Ovary (tissue), 3 donors: ENCODE data around the gene CTBP2.

ENCODE experiments used
- CTCF ChIP-seq, 3 donors: fragments of 450-650 bp in 2 of 3; fragments of 200-600 bp in 1 of 3; IDR thresholded peaks; one replicate each; pipeline versions ENCODE4 v1.5.1 to v1.8.0; 2016 to 2022; ENCODE audit warnings: antibody characterized with exemption in 3 of 3, mild to moderate bottlenecking in 1 of 3
- EP300 ChIP-seq: sonication (generic); formaldehyde crosslinking; IDR thresholded peaks from one replicate; pipeline ENCODE4 v1.6.1; 2017; ENCODE audit warnings: antibody characterized with exemption
- POLR2A ChIP-seq: fragments of 450-650 bp; IDR thresholded peaks from one replicate; pipeline ENCODE4 v1.6.1; 2017; ENCODE audit warnings: antibody characterized with exemption, mild to moderate bottlenecking, moderate library complexity
- donor health status: DM: no; HTN: no; CAD: no.

DNA sequence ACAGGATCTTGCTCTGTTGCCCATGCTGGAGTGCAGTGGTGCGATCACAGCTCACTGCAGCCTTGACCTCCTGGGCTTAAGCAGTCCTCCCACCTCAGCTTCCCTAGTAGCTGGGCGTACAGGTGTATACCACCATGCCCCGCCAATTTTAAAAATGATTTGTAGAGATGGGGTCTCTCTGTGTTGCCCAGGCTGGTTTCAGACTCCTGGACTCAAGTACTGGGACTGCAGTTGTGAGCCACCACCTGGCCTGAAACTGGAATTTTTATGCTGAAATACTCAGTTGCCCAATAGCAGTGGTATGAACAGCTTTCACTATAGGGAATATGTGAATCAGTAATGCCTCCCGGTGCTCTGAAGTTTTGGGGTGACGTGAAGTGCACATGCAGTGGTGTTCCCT is 210.8 kb downstream of the CTBP2 start:
- TF ChIP-seq POLR2A (no peak), CTCF (IDR thresholded peaks at IDR 0.05) (no peak), EP300 (no peak)
